Thymus (tissue), 11 donors: ENCODE results near the gene BRD3. TPM values are rescaled to one million over a fixed set of nuclear protein-coding genes. Genes with fewer than 3 reads are reported as not detected.

Experiments used
- DNase-seq, 9 donors: peaks; one replicate each; pipeline ENCODE4 v3.0.0-alpha.2; 2013; ENCODE audit warnings: low spot score in 9 of 9, low read depth in 6 of 9, missing footprints in 1 of 9
- H3K27ac ChIP-seq, 2 donors: one replicate each; pipeline ENCODE4 v1.5.1; 2013; ENCODE audit warnings: control low read depth in 1 of 2, low read depth in 1 of 2, low read length in 1 of 2, mild to moderate bottlenecking in 1 of 2, moderate library complexity in 1 of 2
- H3K27me3 ChIP-seq, 2 donors: one replicate each; pipeline ENCODE4 v1.5.1; 2013; ENCODE audit warnings: low read length in 1 of 2; ENCODE audit not compliant: control insufficient read depth in 2 of 2, insufficient read depth in 1 of 2
- H3K36me3 ChIP-seq, 2 donors: one replicate each; pipeline ENCODE4 v1.5.1; 2013; ENCODE audit warnings: low read length in 1 of 2, mild to moderate bottlenecking in 1 of 2, moderate library complexity in 1 of 2; ENCODE audit not compliant: control insufficient read depth in 2 of 2, insufficient read depth in 2 of 2
- H3K4me1 ChIP-seq, 2 donors: one replicate each; pipeline ENCODE4 v1.5.1; 2013; ENCODE audit warnings: low read length in 2 of 2; ENCODE audit not compliant: control insufficient read depth in 2 of 2, insufficient read depth in 2 of 2
- H3K4me3 ChIP-seq, 2 donors: one replicate each; pipeline ENCODE4 v1.5.1; 2013; ENCODE audit warnings: low read length in 2 of 2, control low read depth in 1 of 2, mild to moderate bottlenecking in 1 of 2
- H3K9me3 ChIP-seq, 2 donors: one replicate each; pipeline ENCODE4 v1.5.1; 2013; ENCODE audit warnings: low read length in 1 of 2, mild to moderate bottlenecking in 1 of 2; ENCODE audit not compliant: control insufficient read depth in 2 of 2, insufficient read depth in 1 of 2
- WGBS: extraction: QIAGEN DNeasy Blood & Tissue Kit; methylation state at CpG from one replicate; pipeline ENCODE4 v1.1.7; 2013; 5-methylcytosine and 5-hydroxymethylcytosine counted together
- polyA plus RNA-seq: library from polyadenylated mRNA; stranded (reverse); fragments of 200-250 nt; gene quantifications from one replicate; pipeline ENCODE4 v1.2.3, GENCODE V29; 2013
- total RNA-seq: library from RNA; stranded (reverse); fragments of 120-200 nt; gene quantifications from one replicate; pipeline ENCODE4 v1.2.4, GENCODE V29; 2013
- donor health status: healthy.

Gene BRD3
- total and polyA plus RNA-seq, 2 donors = 6.4 to 14.5 TPM

DNA sequence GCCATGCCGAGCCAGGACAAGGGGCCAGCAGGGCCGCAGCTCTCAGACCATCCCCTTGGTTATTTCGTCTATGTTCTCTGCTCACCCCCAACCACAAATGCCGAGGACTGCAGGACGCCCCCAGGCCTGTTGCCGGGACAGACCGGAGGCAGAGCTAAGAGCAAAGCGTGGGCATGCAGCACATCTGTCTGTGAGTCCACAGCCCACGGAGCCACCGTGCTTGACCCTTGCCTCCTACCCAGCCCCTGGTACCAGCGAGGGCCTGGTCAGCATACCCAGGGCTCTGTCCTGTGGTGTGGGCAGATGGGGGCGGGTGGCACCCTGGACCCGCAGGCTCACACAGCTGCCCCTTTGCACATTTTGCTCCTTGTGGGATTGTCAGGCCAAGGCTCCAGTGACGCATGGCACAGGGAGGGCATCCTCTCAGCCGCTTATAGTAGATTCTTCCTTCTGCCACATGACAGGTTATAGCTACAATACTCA is 4.7 kb downstream of the BRD3 start:
- Histone ChIP-seq H3K27me3 (no peaks in the 10 kb centered on the region), H3K27ac (no peak overlapping the region), H3K9me3 (no peaks in the 10 kb centered on the region), H3K4me3 (no peak overlapping the region), H3K4me1 (peaks cover 7 to 34% of the 10 kb centered on the region in 2 donors), H3K36me3 (peaks cover 4 to 11% of the 10 kb centered on the region in 2 donors)
- 97% methylated on average over 15 of the region's 15 CpGs for WGBS
- no peak for DNase-seq

GRCh38 chr9:134062461-134063087 is 5.3 kb downstream of the BRD3 start:
- peaks cover 6 to 16% of the 10 kb centered on the region in 2 donors for H3K36me3 ChIP-seq
- no peaks in the 10 kb centered on the region for H3K27me3 ChIP-seq
- no peak for DNase-seq
- H3K9me3 ChIP-seq = no peaks in the 10 kb centered on the region
- WGBS = 91% methylated on average over 22 of the region's 22 CpGs
- no peak overlapping the region for H3K4me3 ChIP-seq
- H3K27ac ChIP-seq = no peak overlapping the region
- peaks cover 7 to 34% of the 10 kb centered on the region in 2 donors for H3K4me1 ChIP-seq

DNA sequence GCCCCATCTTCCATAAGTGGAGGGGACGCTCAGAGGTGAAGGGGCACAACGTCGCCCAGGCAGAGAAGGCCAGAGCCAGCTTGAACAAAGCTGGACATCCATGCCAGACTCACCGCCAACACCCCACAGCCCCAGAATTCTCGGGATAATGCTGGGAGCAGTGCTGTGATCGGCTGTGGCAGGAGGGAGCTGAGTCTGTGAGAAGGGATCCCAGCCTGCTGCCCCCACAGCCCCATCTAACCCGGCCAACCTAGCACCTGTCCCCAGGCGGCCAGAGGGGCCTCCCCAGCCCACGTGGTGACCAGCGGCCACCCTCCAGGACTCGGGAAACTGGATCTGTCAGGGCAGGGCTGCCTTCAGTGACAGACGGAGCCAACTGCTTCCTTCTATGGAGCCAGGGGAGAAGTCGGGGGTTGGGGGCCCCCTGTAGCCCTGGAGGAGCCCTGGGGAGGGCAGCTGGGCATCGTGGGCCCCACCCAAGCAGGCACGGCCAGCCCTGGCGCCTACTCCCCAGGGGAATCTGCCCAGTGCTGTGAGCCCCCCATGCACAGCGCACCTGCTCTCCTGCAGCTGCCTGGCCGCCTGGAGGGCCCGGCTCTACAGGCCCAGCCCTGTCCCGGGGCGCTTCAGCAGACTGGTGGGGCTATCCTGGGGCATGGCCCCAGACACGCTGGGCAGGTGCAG is 6.0 kb downstream of the BRD3 start:
- no peaks in the 10 kb centered on the region for H3K27me3 ChIP-seq
- H3K27ac ChIP-seq = no peak overlapping the region
- peaks cover 7 to 34% of the 10 kb centered on the region in 2 donors for H3K4me1 ChIP-seq
- peaks cover 9 to 23% of the 10 kb centered on the region in 2 donors for H3K36me3 ChIP-seq
- DNase-seq = no peak
- 94% methylated on average over 22 of the region's 22 CpGs for WGBS
- no peak overlapping the region for H3K4me3 ChIP-seq
- H3K9me3 ChIP-seq = no peaks in the 10 kb centered on the region

GRCh38 chr9:134061019-134061687 is 6.7 kb downstream of the BRD3 start:
- 95% methylated on average over 4 of the region's 4 CpGs for WGBS

GRCh38 chr9:134060546-134060945 is 7.3 kb downstream of the BRD3 start:
- H3K36me3 ChIP-seq = peaks cover 9 to 30% of the 10 kb centered on the region in 2 donors
- no peaks in the 10 kb centered on the region for H3K9me3 ChIP-seq
- no peak overlapping the region for H3K4me3 ChIP-seq
- no peaks in the 10 kb centered on the region for H3K27me3 ChIP-seq
- 83% methylated on average over 4 of the region's 4 CpGs for WGBS
- no peak for DNase-seq
- H3K27ac ChIP-seq = no peak overlapping the region
- H3K4me1 ChIP-seq = peaks cover under 1 to 29% of the 10 kb centered on the region in 2 donors

More at GRCh38 chr9:134061019-134061687, 6.7 kb downstream of the BRD3 start:
- Histone ChIP-seq H3K9me3 (no peaks in the 10 kb centered on the region), H3K4me1 (peaks cover 6 to 32% of the 10 kb centered on the region in 2 donors), H3K36me3 (peaks cover 9 to 30% of the 10 kb centered on the region in 2 donors), H3K4me3 (no peak overlapping the region), H3K27ac (no peak overlapping the region), H3K27me3 (no peaks in the 10 kb centered on the region)
- no peak for DNase-seq

DNA sequence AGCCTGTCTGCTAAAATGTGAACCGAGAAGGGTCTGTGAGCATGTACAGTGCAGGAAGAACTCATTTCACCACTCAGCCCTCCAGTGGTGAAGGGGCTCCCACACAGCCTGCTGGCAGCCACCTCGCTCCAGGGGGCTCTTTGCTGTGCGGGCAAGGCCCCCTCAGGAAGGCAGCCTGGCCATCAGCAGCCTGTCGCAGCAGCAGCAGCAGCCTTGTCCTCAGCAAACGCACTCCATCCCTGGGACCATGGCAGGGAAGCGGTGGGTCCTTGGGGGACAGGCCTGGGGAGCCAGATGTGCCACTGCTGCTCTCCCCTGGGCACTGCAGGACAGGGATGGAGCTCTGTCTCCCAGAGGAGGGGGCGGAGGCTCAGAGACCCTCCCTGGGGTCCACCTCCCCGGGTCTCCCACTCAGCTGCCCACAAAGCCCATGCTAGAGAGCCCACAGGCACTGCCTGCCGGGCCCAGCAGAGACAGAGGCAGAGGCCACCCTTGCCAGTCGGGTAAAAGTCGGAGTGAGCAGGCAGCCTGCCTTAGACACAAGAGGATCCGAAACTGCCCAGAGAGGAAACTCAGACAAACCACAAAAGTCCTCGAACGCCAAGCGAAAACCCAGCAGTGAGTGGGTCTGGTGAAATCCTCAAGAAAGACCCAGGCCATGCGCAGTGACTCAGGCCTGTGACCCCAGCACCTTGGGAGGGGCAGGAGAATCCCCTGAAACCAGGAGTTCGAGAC is 8.0 kb downstream of the BRD3 start:
- Histone ChIP-seq H3K27ac (no peak overlapping the region), H3K4me1 (peaks cover 0 to 30% of the 10 kb centered on the region in 2 donors), H3K36me3 (peaks cover 9 to 30% of the 10 kb centered on the region in 2 donors), H3K27me3 (no peaks in the 10 kb centered on the region), H3K9me3 (no peaks in the 10 kb centered on the region), H3K4me3 (no peak overlapping the region)
- WGBS = 55% methylated on average over 17 of the region's 17 CpGs
- DNase-seq = peak in 1 of 9 donors; percentile 38

DNA sequence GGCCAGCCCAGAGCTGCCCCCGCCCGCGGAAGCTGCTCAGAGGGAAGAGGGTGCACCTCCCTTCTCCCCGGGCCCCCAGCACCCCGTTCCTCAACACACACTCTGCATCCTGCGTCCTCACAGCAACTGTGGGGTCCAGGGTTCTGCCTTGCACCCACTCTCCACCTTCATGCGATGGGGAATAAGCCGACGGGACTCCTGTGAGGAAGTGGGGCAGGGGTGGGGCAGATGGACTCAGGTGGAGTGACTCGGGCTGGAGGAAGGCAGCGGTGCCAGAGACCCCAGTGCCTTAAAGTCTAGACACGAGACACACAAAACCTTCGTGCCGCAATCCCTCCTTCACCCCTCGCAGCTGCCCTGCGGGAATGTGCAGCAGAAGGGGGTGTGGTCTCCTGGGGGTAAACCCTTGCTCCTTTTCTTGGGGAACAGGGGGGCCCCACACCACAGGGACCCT is 8.6 kb downstream of the BRD3 start:
- Histone ChIP-seq H3K27me3 (no peaks in the 10 kb centered on the region), H3K9me3 (no peaks in the 10 kb centered on the region), H3K27ac (no peak overlapping the region), H3K36me3 (peaks cover 9 to 36% of the 10 kb centered on the region in 2 donors), H3K4me3 (no peak overlapping the region), H3K4me1 (peaks cover 0 to 35% of the 10 kb centered on the region in 2 donors)
- 93% methylated on average over 16 of the region's 16 CpGs for WGBS
- DNase-seq = no peak

GRCh38 chr9:134058716-134059115 is 9.1 kb downstream of the BRD3 start:
- H3K4me3 ChIP-seq = no peak overlapping the region
- no peak overlapping the region for H3K27ac ChIP-seq
- H3K9me3 ChIP-seq = no peaks in the 10 kb centered on the region
- peaks cover 9 to 41% of the 10 kb centered on the region in 2 donors for H3K36me3 ChIP-seq
- WGBS = 88% methylated on average over 7 of the region's 7 CpGs
- no peak for DNase-seq
- H3K4me1 ChIP-seq = peaks cover 0 to 37% of the 10 kb centered on the region in 2 donors
- H3K27me3 ChIP-seq = no peaks in the 10 kb centered on the region
